GM12801 (cell line): Measurements from ENCODE around the gene MRPS27.

Source experiments
- TF ChIP-seq, protein P1 (sequence below): IDR thresholded peaks from one replicate; pipeline ENCODE4 v1.5.1; 2011; ENCODE audit warnings: control low read depth; ENCODE audit not compliant: insufficient read length; ENCODE audit errors: extremely low read depth

Gene MRPS27

DNA sequence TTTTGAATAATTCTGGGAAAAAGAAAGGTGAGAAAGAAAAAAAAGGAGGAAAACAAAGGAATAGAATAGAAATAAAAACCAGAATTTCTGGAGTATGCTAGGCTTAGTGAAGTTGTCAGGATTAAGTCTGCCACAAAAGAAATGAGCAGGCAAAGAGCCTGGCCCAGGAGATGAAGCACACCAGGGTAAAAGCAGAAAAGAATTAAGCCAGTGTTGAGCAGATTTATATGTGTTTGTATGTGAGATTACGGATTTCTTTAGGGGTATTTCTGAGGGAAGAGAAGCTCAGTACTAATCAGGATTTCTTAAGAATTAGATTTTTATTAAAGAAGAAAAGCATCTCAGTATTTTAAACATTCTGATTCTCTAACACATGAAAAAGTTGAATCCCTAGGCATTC lies 74.5 kb downstream of the MRPS27 start:
- TF ChIP-seq, protein P1, sequence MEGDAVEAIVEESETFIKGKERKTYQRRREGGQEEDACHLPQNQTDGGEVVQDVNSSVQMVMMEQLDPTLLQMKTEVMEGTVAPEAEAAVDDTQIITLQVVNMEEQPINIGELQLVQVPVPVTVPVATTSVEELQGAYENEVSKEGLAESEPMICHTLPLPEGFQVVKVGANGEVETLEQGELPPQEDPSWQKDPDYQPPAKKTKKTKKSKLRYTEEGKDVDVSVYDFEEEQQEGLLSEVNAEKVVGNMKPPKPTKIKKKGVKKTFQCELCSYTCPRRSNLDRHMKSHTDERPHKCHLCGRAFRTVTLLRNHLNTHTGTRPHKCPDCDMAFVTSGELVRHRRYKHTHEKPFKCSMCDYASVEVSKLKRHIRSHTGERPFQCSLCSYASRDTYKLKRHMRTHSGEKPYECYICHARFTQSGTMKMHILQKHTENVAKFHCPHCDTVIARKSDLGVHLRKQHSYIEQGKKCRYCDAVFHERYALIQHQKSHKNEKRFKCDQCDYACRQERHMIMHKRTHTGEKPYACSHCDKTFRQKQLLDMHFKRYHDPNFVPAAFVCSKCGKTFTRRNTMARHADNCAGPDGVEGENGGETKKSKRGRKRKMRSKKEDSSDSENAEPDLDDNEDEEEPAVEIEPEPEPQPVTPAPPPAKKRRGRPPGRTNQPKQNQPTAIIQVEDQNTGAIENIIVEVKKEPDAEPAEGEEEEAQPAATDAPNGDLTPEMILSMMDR, result no peak

DNA sequence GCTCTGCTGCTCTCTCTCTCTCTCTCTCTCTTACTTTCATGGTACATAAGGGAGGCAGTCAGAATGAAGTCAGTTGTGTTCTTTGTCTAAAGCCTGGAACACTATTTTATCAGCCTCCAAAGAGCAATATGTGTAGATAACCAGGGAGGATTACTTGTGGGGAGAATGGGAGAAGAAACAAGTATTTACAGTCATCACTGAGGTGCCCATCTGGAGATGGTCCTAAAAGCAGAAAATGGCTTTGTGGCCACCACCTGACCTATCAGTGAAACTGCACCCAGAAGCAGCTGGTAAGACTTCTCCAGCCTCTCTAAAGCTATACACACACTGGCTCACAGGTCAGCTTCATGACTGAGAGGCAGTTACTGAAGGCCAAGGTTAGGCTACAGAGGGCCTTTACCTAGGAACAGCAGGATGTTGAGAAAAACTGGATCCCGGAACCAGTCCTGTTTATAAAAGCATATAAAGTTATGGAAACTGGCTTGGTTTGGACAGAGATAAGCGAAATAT lies 75.1 kb downstream of the MRPS27 start:
- TF ChIP-seq, protein P1, result no peak

DNA sequence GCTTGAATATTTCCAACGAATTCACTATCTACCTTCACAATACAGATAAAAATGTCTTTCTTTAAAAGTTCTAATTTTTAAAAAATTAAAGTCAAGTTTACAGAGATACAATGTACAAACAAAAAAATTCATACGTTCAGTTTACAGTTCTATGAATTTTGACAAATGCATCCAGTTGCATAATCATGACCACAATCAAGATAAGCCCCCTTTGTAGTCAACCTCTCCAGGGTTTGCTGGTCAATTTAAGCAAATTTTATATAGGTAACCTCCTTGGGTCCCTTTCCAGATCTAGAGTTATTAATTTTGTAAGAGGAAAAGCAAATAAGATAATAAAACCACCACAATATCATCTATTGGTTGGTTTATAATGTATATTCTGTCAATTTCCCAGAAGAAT lies 76.3 kb downstream of the MRPS27 start:
- TF ChIP-seq, protein P1, result no peak

DNA sequence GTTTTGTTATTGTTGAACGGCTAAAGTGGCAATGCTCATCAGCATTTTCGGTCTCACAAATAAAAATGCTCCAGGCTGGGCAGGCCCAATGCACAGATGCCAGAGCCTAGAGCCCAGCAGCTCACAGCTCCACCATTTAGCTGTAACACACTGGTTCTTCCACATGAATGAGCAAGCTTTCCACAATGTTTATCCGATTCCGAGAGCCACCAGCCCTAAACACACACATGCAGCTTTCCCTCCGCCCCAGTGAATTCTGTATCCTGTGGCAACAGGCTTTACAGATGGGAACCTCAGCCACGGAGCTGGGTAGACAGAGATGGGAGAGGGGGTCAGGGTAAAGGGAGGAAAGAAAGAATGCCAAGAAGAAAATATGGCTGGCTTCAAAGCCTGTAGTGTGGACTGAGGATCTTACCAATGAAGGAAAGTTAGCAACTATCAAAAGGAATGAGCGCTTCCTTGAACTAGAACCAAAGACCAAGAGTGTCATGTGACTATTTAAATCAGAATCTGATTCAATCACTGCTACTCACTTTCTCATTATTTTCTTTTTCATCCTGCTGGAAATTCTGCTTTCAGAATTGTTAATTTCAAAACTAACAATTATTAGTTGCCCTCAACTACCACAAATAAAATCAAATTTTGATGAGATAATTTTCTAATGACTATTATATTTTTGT lies 77.1 kb downstream of the MRPS27 start:
- TF ChIP-seq, protein P1, result no peak

DNA sequence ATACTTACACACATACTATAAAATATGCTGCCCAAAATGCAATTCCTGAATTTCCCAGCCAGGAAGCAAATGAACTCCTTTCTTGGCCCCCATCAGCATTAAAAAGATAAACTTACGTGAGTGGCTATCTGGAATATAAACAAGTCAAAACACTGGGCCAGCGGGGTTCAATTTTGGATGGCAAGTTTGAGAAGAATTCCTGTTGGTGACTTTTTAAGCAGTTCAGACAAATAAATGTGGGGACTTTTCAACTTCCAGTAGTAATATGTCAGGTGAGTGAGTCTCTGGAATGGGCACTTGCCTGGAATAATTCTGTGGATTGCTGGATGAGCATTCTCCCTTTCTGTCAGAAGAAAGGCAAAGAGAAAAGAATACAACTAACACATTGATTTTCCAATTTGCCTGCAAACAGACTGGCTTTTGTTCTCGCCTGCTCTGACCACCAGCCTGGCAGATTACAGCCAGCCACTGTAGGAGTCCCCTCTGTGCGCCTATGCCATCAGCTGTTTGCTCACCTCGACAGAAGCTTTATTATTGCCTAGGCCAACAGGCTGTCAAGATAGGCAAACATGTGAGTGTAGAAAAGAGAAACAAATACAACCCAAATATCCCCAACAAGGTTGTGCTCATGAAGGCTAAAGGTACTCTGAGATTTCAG lies 78.6 kb downstream of the MRPS27 start:
- TF ChIP-seq, protein P1, result no peak

DNA sequence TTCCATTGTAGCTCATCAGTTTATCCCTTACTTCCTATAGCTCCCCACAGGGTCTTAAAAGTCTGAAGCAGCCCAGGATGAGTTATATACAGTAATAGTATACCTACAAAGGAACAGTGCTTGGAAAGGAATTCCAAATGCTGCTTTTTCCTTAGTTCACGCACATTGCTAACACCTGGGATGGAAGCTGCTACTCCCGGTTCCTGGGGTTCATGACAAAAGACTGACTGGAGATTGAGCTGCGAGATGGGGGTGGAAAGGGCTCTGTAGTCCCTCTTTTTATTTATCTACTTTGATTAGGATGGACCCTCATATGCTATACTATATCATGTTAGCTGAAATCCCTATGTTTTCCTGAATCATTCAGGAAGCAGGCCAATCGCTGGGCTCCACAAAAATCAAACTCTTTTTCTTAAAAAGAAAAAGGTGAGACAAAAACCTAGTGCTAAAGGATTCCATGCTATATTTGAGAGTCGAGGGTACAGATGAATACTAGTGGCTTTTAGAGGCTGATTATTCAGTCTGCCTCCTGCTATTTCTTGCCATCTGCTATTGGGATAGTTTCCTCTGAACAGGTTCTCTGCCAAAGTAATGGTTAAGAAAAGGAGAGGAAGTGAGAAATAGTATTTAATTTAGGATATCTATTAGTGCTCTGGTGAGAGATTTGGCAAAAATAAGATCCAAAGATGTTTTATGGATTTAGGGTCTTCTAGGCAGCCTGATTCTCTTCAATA lies 81.2 kb downstream of the MRPS27 start:
- TF ChIP-seq, protein P1, result no peak

DNA sequence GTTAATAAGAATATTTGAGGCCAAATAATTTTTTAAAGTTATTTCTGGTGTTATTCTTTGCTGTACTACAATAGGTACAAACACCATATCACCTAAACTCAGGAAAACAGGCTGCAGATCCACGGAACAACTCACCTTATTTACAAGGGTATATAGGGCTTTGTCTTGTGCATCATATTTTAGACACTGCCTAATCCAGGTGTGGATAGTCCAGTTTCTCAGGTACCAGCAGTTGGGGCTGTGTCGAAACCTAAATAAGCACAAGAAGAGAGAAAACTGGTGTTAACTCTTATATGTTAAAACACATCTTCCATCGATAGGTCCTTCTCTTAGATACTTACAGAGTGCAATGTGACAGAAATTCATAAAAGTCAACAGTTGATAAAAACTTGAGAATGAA lies 82.2 kb downstream of the MRPS27 start:
- TF ChIP-seq, protein P1, result no peak
